ENCODE data around the gene TXLNB.

Gene TXLNB

GRCh38 chr6:139291813-139292619 is at the start of gene TXLNB:
Gene TXLNB (minus strand): TSS chr6:139291998. CDS start chr6:139288899, 3,099 bp downstream.
- no peak within 1 kb of the TSS for H3K27ac ChIP-seq (ENCODE audit: poor library complexity, severe bottlenecking)

GRCh38 chr6:139341060-139341459 is 49.3 kb upstream of the TXLNB start:
- ATAC-seq (ENCODE audit: low read depth) (no peak), DNase-seq (ENCODE audit: low spot score) (no peak)
- Histone ChIP-seq H3K4me3 (ENCODE audit: severe bottlenecking) (no peak overlapping the region), H3K4me1 (ENCODE audit: insufficient read depth, poor library complexity, severe bottlenecking) (no peaks in the 10 kb centered on the region), H3K27ac (ENCODE audit: poor library complexity, severe bottlenecking) (no peak overlapping the region), H3K36me3 (ENCODE audit: low read depth) (no peaks in the 10 kb centered on the region), H3K9me3 (ENCODE audit: severe bottlenecking) (no peaks in the 10 kb centered on the region), H3K27me3 (ENCODE audit: insufficient read depth, poor library complexity, severe bottlenecking) (no peaks in the 10 kb centered on the region)
- TF ChIP-seq CTCF (IDR thresholded peaks at IDR 0.05; ENCODE audit: poor library complexity, severe bottlenecking): no peak

More at GRCh38 chr6:139291813-139292619, at the start of gene TXLNB:
- Histone ChIP-seq H3K4me1 (ENCODE audit: insufficient read depth, poor library complexity, severe bottlenecking) (no peaks in the 10 kb centered on the region), H3K4me3 (ENCODE audit: severe bottlenecking) (no peak within 1 kb of the TSS), H3K27me3 (ENCODE audit: insufficient read depth, poor library complexity, severe bottlenecking) (no peaks in the 10 kb centered on the region), H3K9me3 (ENCODE audit: severe bottlenecking) (no peaks in the 10 kb centered on the region), H3K36me3 (ENCODE audit: low read depth) (no peaks in the 10 kb centered on the region)
- ATAC-seq (ENCODE audit: low read depth) (no peak), DNase-seq (ENCODE audit: low spot score) (no peak)
- TF ChIP-seq CTCF (IDR thresholded peaks at IDR 0.05; ENCODE audit: poor library complexity, severe bottlenecking): no peak

- DNase-seq (ENCODE audit: low spot score): no peak
- no peaks in the 10 kb centered on the region for H3K27me3 ChIP-seq (ENCODE audit: insufficient read depth, poor library complexity, severe bottlenecking)
- ATAC-seq (ENCODE audit: low read depth): no peak
- H3K27ac ChIP-seq (ENCODE audit: poor library complexity, severe bottlenecking): no peak overlapping the region
- no peaks in the 10 kb centered on the region for H3K36me3 ChIP-seq (ENCODE audit: low read depth)
- no peaks in the 10 kb centered on the region for H3K9me3 ChIP-seq (ENCODE audit: severe bottlenecking)
- peaks cover 9% of the 10 kb centered on the region for H3K4me1 ChIP-seq (ENCODE audit: insufficient read depth, poor library complexity, severe bottlenecking)
- H3K4me3 ChIP-seq (ENCODE audit: severe bottlenecking): no peak overlapping the region
- TF ChIP-seq CTCF (IDR thresholded peaks at IDR 0.05; ENCODE audit: poor library complexity, severe bottlenecking): no peak
Observed at GRCh38 chr6:139338795-139339194, 47.0 kb upstream of the TXLNB start.

GRCh38 chr6:139337830-139338229 is 46.0 kb upstream of the TXLNB start:
- Histone ChIP-seq H3K27me3 (ENCODE audit: insufficient read depth, poor library complexity, severe bottlenecking) (no peaks in the 10 kb centered on the region), H3K9me3 (ENCODE audit: severe bottlenecking) (no peaks in the 10 kb centered on the region), H3K36me3 (ENCODE audit: low read depth) (no peaks in the 10 kb centered on the region), H3K27ac (ENCODE audit: poor library complexity, severe bottlenecking) (no peak overlapping the region), H3K4me3 (ENCODE audit: severe bottlenecking) (no peak overlapping the region), H3K4me1 (ENCODE audit: insufficient read depth, poor library complexity, severe bottlenecking) (peaks cover 9% of the 10 kb centered on the region)
- DNase-seq (ENCODE audit: low spot score) (no peak), ATAC-seq (ENCODE audit: low read depth) (no peak)
- TF ChIP-seq CTCF (IDR thresholded peaks at IDR 0.05; ENCODE audit: poor library complexity, severe bottlenecking): no peak

GRCh38 chr6:139337001-139337400 is 45.2 kb upstream of the TXLNB start:
- ATAC-seq (ENCODE audit: low read depth): no peak
- Histone ChIP-seq H3K4me3 (ENCODE audit: severe bottlenecking) (no peak overlapping the region), H3K9me3 (ENCODE audit: severe bottlenecking) (no peaks in the 10 kb centered on the region), H3K36me3 (ENCODE audit: low read depth) (no peaks in the 10 kb centered on the region), H3K27me3 (ENCODE audit: insufficient read depth, poor library complexity, severe bottlenecking) (no peaks in the 10 kb centered on the region), H3K4me1 (ENCODE audit: insufficient read depth, poor library complexity, severe bottlenecking) (peaks cover 9% of the 10 kb centered on the region), H3K27ac (ENCODE audit: poor library complexity, severe bottlenecking) (no peak overlapping the region)
- TF ChIP-seq CTCF (IDR thresholded peaks at IDR 0.05; ENCODE audit: poor library complexity, severe bottlenecking): no peak
- no peak for DNase-seq (ENCODE audit: low spot score)
